ENCODE results near the gene WT1.

- TF ChIP-seq ZNF202 (tag by site-specific recombination; IDR thresholded peaks at IDR 0.05; ENCODE audit: borderline replicate concordance) (no peak), CTCF (tag by site-specific recombination; IDR thresholded peaks at IDR 0.05) (no peak), ZNF366 (tag by site-specific recombination; conservative IDR thresholded peaks at IDR 0.05) (no peak), TSHZ1 (tag by site-specific recombination; IDR thresholded peaks at IDR 0.05; ENCODE audit: borderline replicate concordance) (no peak), KLF17 (tag by site-specific recombination; IDR thresholded peaks at IDR 0.05) (no peak), PRDM10 (tag by site-specific recombination; IDR thresholded peaks at IDR 0.05) (no peak), ZNF596 (tag by site-specific recombination; IDR thresholded peaks at IDR 0.05) (no peak), ATF2 (tag by site-specific recombination; IDR thresholded peaks at IDR 0.05; ENCODE audit: low read depth) (no peak)
Measured at GRCh38 chr11:32348502-32348901, 86.8 kb downstream of the WT1 start.

All from HEK293 (cell line).